HepG2 (cell line): ENCODE data around the gene NECTIN2. TPM values are rescaled to one million over a fixed set of nuclear protein-coding genes. Genes with fewer than 3 reads are reported as not detected.
A peak's percentile ranks its signal among the peaks of the same experiment; 100 is the strongest.

Source experiments
- ATF7 ChIP-seq, 2 experiments: fragments of 450-650 bp in 1 of 2; sonication (generic) in 1 of 2; formaldehyde crosslinking in 1 of 2; IDR thresholded peaks; 2 replicates each; pipeline versions ENCODE4 v1.4.0 to v1.6.1; 2016 to 2020; ENCODE audit warnings: antibody characterized with exemption in 1 of 2, mild to moderate bottlenecking in 1 of 2, missing genetic modification reagents in 1 of 2
- CCAR2 ChIP-seq: fragments of 200-400 bp; formaldehyde crosslinking; optimal IDR thresholded peaks from 2 replicates; pipeline ENCODE3; 2018; ENCODE audit warnings: low read depth, mild to moderate bottlenecking, low read length, moderate library complexity
- DNMT1 ChIP-seq: sonication (generic); formaldehyde crosslinking; IDR thresholded peaks from 2 replicates; pipeline ENCODE4 v1.5.1; 2020; ENCODE audit warnings: mild to moderate bottlenecking, missing genetic modification reagents
- ETV6 ChIP-seq: sonication (generic); formaldehyde crosslinking; conservative IDR thresholded peaks from 2 replicates; pipeline ENCODE4 v1.4.0; 2020; ENCODE audit warnings: missing genetic modification reagents
- MEIS1 ChIP-seq: sonication (generic); formaldehyde crosslinking; IDR thresholded peaks from 2 replicates; pipeline ENCODE4 v1.9.0; 2021; ENCODE audit warnings: mild to moderate bottlenecking, missing genetic modification reagents, moderate library complexity, borderline replicate concordance
- SMAD3 ChIP-seq: sonication (generic); formaldehyde crosslinking; IDR thresholded peaks from 2 replicates; pipeline ENCODE4 v1.4.0; 2020; ENCODE audit warnings: missing genetic modification reagents
- SSRP1 ChIP-seq: IDR thresholded peaks from 2 replicates; pipeline ENCODE4 v1.6.1; 2016; ENCODE audit warnings: control low read depth
- ZNF432 ChIP-seq: sonication (generic); formaldehyde crosslinking; IDR thresholded peaks from 2 replicates; pipeline ENCODE4 v1.5.0; 2020; ENCODE audit warnings: missing genetic modification reagents, mild to moderate bottlenecking, borderline replicate concordance
- ZNF441 ChIP-seq: sonication (generic); formaldehyde crosslinking; IDR thresholded peaks from 2 replicates; pipeline ENCODE4 v1.7.0; 2021; ENCODE audit warnings: missing genetic modification reagents, borderline replicate concordance
- ZNF552 ChIP-seq: sonication (generic); formaldehyde crosslinking; IDR thresholded peaks from 2 replicates; pipeline ENCODE4 v1.9.0; 2022; ENCODE audit warnings: missing genetic modification reagents, mild to moderate bottlenecking, borderline replicate concordance
- ZNF563 ChIP-seq: sonication (generic); formaldehyde crosslinking; IDR thresholded peaks from 2 replicates; pipeline ENCODE4 v1.8.0; 2022; ENCODE audit warnings: mild to moderate bottlenecking, moderate library complexity, missing genetic modification reagents
- polyA plus RNA-seq, 8 experiments: library from polyadenylated mRNA; depleted of rRNA in 3 of 8; stranded (reverse) in 7 of 8; unstranded in 1 of 8; fragments of >200 nt; fragmentation: Illumina TruSeq in 4 of 8; extraction: Trizol in 4 of 8; gene quantifications; 2 replicates each; pipeline versions ENCODE4 v1.2.1 to v1.2.3, GENCODE V29; 2011 to 2016; ENCODE audit warnings: low read depth in 4 of 8, missing spikeins in 1 of 8, mixed read lengths in 1 of 8; ENCODE audit not compliant: insufficient read depth in 1 of 8
- total RNA-seq, 5 experiments: library from RNA; depleted of rRNA; stranded (reverse); fragments of >200 nt; fragmentation: Illumina TruSeq; extraction: Trizol; gene quantifications; 2 replicates each; pipeline ENCODE4 v1.2.3, GENCODE V29; 2016; ENCODE audit warnings: low read depth in 1 of 5
- TF ChIP-seq, protein P1 (sequence below): sonication (generic); formaldehyde crosslinking; IDR thresholded peaks from 2 replicates; pipeline ENCODE4 v1.5.0; 2020; ENCODE audit warnings: mild to moderate bottlenecking, missing genetic modification reagents, moderate library complexity
- TF ChIP-seq, protein P2 (sequence below): sonication (generic); formaldehyde crosslinking; IDR thresholded peaks from 2 replicates; pipeline ENCODE4 v1.4.0; 2020; ENCODE audit warnings: missing genetic modification reagents, borderline replicate concordance
- TF ChIP-seq, protein P3 (sequence below): IDR thresholded peaks from 2 replicates; pipeline ENCODE4 v1.6.1; 2016; ENCODE audit warnings: control low read depth
- TF ChIP-seq, protein P4 (sequence below): sonication (generic); formaldehyde crosslinking; IDR thresholded peaks from 2 replicates; pipeline ENCODE4 v1.4.0; 2020; ENCODE audit warnings: mild to moderate bottlenecking, missing genetic modification reagents
- TF ChIP-seq, protein P5 (sequence below): sonication (generic); formaldehyde crosslinking; IDR thresholded peaks from 2 replicates; pipeline ENCODE4 v1.4.0; 2020; ENCODE audit warnings: missing genetic modification reagents, low read depth, mild to moderate bottlenecking, borderline replicate concordance
- TF ChIP-seq, protein P6 (sequence below): sonication (generic); formaldehyde crosslinking; IDR thresholded peaks from 2 replicates; pipeline ENCODE4 v1.8.0; 2022; ENCODE audit warnings: mild to moderate bottlenecking, missing genetic modification reagents, borderline replicate concordance

Gene NECTIN2
- total and polyA plus RNA-seq, 2 of the 13 experiments (the other 11 are each of a cell fraction or from before 2014, with no cell fraction given) = 75.4 to 114 TPM

DNA sequence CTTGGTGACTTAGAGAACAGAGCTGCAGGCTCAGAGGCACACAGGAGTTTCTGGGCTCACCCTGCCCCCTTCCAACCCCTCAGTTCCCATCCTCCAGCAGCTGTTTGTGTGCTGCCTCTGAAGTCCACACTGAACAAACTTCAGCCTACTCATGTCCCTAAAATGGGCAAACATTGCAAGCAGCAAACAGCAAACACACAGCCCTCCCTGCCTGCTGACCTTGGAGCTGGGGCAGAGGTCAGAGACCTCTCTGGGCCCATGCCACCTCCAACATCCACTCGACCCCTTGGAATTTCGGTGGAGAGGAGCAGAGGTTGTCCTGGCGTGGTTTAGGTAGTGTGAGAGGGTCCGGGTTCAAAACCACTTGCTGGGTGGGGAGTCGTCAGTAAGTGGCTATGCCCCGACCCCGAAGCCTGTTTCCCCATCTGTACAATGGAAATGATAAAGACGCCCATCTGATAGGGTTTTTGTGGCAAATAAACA is 78.2 kb downstream of the NECTIN2 start (continued):
- TF ChIP-seq, protein P1, sequence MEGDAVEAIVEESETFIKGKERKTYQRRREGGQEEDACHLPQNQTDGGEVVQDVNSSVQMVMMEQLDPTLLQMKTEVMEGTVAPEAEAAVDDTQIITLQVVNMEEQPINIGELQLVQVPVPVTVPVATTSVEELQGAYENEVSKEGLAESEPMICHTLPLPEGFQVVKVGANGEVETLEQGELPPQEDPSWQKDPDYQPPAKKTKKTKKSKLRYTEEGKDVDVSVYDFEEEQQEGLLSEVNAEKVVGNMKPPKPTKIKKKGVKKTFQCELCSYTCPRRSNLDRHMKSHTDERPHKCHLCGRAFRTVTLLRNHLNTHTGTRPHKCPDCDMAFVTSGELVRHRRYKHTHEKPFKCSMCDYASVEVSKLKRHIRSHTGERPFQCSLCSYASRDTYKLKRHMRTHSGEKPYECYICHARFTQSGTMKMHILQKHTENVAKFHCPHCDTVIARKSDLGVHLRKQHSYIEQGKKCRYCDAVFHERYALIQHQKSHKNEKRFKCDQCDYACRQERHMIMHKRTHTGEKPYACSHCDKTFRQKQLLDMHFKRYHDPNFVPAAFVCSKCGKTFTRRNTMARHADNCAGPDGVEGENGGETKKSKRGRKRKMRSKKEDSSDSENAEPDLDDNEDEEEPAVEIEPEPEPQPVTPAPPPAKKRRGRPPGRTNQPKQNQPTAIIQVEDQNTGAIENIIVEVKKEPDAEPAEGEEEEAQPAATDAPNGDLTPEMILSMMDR (CRISPR knock-in tag) = peak; percentile 28
- TF ChIP-seq, protein P2, sequence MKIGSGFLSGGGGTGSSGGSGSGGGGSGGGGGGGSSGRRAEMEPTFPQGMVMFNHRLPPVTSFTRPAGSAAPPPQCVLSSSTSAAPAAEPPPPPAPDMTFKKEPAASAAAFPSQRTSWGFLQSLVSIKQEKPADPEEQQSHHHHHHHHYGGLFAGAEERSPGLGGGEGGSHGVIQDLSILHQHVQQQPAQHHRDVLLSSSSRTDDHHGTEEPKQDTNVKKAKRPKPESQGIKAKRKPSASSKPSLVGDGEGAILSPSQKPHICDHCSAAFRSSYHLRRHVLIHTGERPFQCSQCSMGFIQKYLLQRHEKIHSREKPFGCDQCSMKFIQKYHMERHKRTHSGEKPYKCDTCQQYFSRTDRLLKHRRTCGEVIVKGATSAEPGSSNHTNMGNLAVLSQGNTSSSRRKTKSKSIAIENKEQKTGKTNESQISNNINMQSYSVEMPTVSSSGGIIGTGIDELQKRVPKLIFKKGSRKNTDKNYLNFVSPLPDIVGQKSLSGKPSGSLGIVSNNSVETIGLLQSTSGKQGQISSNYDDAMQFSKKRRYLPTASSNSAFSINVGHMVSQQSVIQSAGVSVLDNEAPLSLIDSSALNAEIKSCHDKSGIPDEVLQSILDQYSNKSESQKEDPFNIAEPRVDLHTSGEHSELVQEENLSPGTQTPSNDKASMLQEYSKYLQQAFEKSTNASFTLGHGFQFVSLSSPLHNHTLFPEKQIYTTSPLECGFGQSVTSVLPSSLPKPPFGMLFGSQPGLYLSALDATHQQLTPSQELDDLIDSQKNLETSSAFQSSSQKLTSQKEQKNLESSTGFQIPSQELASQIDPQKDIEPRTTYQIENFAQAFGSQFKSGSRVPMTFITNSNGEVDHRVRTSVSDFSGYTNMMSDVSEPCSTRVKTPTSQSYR (CRISPR knock-in tag) = peak; percentile 99
- no peak for TF ChIP-seq MEIS1 (CRISPR knock-in tag)
- peak; percentile 79; the same call in 1 of the 2 replicates for TF ChIP-seq SSRP1
- TF ChIP-seq, protein P3, sequence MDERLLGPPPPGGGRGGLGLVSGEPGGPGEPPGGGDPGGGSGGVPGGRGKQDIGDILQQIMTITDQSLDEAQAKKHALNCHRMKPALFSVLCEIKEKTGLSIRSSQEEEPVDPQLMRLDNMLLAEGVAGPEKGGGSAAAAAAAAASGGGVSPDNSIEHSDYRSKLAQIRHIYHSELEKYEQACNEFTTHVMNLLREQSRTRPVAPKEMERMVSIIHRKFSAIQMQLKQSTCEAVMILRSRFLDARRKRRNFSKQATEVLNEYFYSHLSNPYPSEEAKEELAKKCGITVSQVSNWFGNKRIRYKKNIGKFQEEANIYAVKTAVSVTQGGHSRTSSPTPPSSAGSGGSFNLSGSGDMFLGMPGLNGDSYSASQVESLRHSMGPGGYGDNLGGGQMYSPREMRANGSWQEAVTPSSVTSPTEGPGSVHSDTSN (CRISPR knock-in tag) = no peak
- TF ChIP-seq, protein P4, sequence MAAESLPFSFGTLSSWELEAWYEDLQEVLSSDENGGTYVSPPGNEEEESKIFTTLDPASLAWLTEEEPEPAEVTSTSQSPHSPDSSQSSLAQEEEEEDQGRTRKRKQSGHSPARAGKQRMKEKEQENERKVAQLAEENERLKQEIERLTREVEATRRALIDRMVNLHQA (CRISPR knock-in tag) = no peak
- no peak for TF ChIP-seq DNMT1 (CRISPR knock-in tag)
- peak; percentile 54; the same call in 1 of the 2 replicates for TF ChIP-seq ZNF441
- no peak for TF ChIP-seq ZNF563
- TF ChIP-seq ETV6 = peak; percentile 58
- TF ChIP-seq ZNF432 = no peak
- peak; percentile 94 for TF ChIP-seq SMAD3 (CRISPR knock-in tag)
- no peak for TF ChIP-seq ATF7 (IDR thresholded peaks at IDR 0.05)
- TF ChIP-seq ATF7 (CRISPR knock-in tag; IDR thresholded peaks at IDR 0.05) = peak; percentile 46; the same call in 1 of the 2 replicates
- TF ChIP-seq, protein P5, sequence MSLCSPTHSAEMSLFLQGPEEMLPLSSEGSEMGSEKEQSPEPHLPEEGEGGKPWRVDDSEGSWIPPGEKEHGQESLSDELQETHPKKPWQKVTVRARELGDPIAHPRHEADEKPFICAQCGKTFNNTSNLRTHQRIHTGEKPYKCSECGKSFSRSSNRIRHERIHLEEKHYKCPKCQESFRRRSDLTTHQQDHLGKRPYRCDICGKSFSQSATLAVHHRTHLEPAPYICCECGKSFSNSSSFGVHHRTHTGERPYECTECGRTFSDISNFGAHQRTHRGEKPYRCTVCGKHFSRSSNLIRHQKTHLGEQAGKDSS (CRISPR knock-in tag) = peak; percentile 94
- TF ChIP-seq CCAR2 = no peak
- TF ChIP-seq ZNF552 = peak; percentile 39; the same call in 1 of the 2 replicates
- TF ChIP-seq, protein P6, sequence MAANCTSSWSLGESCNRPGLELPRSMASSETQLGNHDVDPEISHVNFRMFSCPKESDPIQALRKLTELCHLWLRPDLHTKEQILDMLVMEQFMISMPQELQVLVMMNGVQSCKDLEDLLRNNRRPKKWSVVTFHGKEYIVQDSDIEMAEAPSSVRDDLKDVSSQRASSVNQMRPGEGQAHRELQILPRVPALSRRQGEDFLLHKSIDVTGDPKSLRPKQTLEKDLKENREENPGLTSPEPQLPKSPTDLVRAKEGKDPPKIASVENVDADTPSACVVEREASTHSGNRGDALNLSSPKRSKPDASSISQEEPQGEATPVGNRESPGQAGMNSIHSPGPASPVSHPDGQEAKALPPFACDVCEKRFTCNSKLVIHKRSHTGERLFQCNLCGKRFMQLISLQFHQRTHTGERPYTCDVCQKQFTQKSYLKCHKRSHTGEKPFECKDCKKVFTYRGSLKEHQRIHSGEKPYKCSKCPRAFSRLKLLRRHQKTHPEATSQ (CRISPR knock-in tag) = 0 out of 2 replicates have a peak, but pooled peaks have one; percentile 24
